Prostate gland (tissue), 2 donors: Measurements from ENCODE around the gene TYR.
"Not testable (repeated sequence)": the region's sequence is repeated elsewhere in the genome, so short reads cannot be mapped to it uniquely, and the experiment has no call there.

Source experiments
- CTCF ChIP-seq, 4 experiments: fragments of 200-600 bp in 2 of 4; fragments of 450-650 bp in 2 of 4; sonication (generic) in 2 of 4; IDR thresholded peaks; 1 replicate in 3 of 4; 2 replicates in 1 of 4; pipeline ENCODE4 v1.5.1; 2016 to 2019; ENCODE audit warnings: antibody characterized with exemption in 4 of 4, mild to moderate bottlenecking in 2 of 4, moderate library complexity in 2 of 4
- POLR2A ChIP-seq: fragments of 450-650 bp; IDR thresholded peaks from one replicate; pipeline ENCODE4 v1.6.1; 2016; ENCODE audit warnings: antibody characterized with exemption, mild to moderate bottlenecking

- not testable (repeated sequence) for TF ChIP-seq CTCF (IDR thresholded peaks at IDR 0.05); POLR2A
These were observed 131.8 kb downstream of the TYR start for GRCh38 chr11:89309321-89309985.
